Subcutaneous abdominal adipose tissue (tissue), 5 donors: ENCODE results near the gene CBARP.
A peak's percentile ranks its signal among the peaks of the same experiment; 100 is the strongest.

Source experiments
- H3K27ac ChIP-seq: one replicate; pipeline ENCODE4 v1.7.0; 2013; ENCODE audit warnings: low read depth, mild to moderate bottlenecking, inconsistent platforms, low read length, moderate library complexity
- H3K27me3 ChIP-seq, 5 donors: one replicate each; pipeline ENCODE4 v1.7.0; 2013; ENCODE audit warnings: low read length in 5 of 5, inconsistent platforms in 1 of 5; ENCODE audit not compliant: control insufficient read depth in 5 of 5, insufficient read depth in 4 of 5
- H3K36me3 ChIP-seq, 5 donors: one replicate each; pipeline ENCODE4 v1.7.0; 2013; ENCODE audit warnings: low read length in 5 of 5; ENCODE audit not compliant: control insufficient read depth in 5 of 5, insufficient read depth in 5 of 5
- H3K4me1 ChIP-seq, 5 donors: one replicate each; pipeline ENCODE4 v1.7.0; 2013; ENCODE audit warnings: low read length in 5 of 5, mild to moderate bottlenecking in 3 of 5, moderate library complexity in 1 of 5; ENCODE audit not compliant: control insufficient read depth in 5 of 5, insufficient read depth in 5 of 5
- H3K4me3 ChIP-seq, 5 donors: one replicate each; pipeline ENCODE4 v1.7.0; 2013; ENCODE audit warnings: low read length in 5 of 5, low read depth in 1 of 5
- H3K9ac ChIP-seq, 5 donors: one replicate each; pipeline ENCODE4 v1.7.0; 2013; ENCODE audit warnings: low read length in 5 of 5, mild to moderate bottlenecking in 4 of 5, moderate library complexity in 3 of 5
- H3K9me3 ChIP-seq, 5 donors: one replicate each; pipeline ENCODE4 v1.7.0; 2013; ENCODE audit warnings: low read length in 5 of 5; ENCODE audit not compliant: control insufficient read depth in 5 of 5
- donor health status: healthy.
- donor health status: healthy.
- donor health status: healthy.
- donor health status: healthy.
- donor health status: healthy.

CBARP gene

GRCh38 chr19:1269478-1270212, 31.8 kb upstream of the CBARP start:
- Histone ChIP-seq H3K27ac (peak overlapping the region; percentile 91), H3K36me3 (peaks cover 0 to 41% (median 40%) of the 10 kb centered on the region in 5 donors), H3K4me3 (peak overlapping the region; percentile 77 to 95 (median 81)), H3K9ac (peak overlapping the region; percentile 73 to 95 (median 85)), H3K4me1 (peaks cover 25 to 93% (median 86%) of the 10 kb centered on the region in 5 donors), H3K9me3 (no peaks in the 10 kb centered on the region), H3K27me3 (no peaks in the 10 kb centered on the region)

DNA sequence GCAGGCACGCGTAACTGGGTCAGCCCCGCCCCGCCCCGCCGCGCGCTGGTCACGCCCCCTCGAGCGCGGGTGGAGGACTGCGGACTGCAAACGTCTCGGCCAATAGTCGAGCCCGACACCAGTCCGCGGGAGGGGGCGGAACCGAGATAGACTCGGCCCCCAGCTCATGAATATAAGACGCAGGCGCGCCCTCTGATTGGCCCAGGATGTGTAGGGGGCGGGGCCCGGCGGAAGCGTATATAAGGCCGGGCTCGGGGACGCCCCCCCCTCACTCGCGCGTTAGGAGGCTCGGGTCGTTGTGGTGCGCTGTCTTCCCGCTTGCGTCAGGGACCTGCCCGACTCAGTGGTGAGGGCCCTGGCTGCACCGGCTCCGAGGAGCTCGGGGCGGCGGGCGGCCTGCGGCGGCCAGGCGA, 31.3 kb upstream of the CBARP start, which contains the start of gene CIRBP:
TSS of gene CIRBP (plus strand) at position 268 of the 413 bp plus-strand sequence. CDS start 1,602 bp downstream, outside the sequence.
- Histone ChIP-seq H3K9ac (peak within 1 kb of the TSS; percentile 73 to 95 (median 85)), H3K27ac (peak within 1 kb of the TSS; percentile 91), H3K27me3 (no peaks in the 10 kb centered on the region), H3K4me3 (peak within 1 kb of the TSS; percentile 77 to 95 (median 81)), H3K9me3 (no peaks in the 10 kb centered on the region), H3K36me3 (peaks cover 0 to 35% (median 34%) of the 10 kb centered on the region in 5 donors), H3K4me1 (peaks cover 25 to 87% (median 80%) of the 10 kb centered on the region in 5 donors)

GRCh38 chr19:1268226-1269064, 30.6 kb upstream of the CBARP start:
- H3K4me3 ChIP-seq, result peak overlapping the region in 4 of 5 donors; percentile 4 to 79 (median 26)

DNA sequence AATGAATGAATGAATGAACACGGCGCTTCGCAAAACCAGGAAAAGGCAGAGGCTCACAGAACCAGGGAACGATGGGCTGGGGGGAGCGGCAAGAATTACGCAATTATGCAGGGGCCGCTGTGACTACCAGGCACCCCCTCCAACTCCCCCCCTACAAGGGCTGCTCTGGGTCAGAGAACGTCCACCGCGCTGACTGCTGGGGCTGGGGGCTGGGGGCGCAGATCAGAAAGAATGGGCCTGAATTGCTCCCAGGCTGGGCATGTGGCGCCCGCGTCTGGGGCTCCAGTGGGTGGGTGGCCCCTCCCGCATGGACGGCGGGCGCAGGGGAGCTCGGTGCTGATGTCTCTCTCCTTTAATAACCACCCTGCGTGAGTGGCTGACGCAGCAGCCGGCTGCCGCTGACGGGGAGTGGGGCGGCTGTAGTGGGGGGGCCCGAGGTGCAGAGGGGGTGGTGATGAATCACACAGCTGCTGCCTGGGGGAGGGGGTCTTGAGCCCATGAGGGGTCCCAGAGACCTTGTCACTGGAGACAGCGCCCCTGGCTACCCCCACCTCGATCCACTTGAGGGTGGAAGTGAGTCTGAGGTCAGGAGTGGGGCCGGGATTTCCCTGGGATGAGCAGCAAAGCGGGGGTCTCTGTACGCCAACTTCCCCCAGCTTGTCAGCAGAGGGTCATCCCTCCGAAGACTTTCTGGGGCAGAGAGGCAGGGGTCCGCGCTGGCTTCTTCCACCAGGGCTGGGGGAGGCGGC, 29.8 kb upstream of the CBARP start:
- Histone ChIP-seq H3K27me3 (no peaks in the 10 kb centered on the region), H3K4me1 (peaks cover 19 to 75% (median 70%) of the 10 kb centered on the region in 5 donors), H3K9ac (no peak overlapping the region), H3K9me3 (no peaks in the 10 kb centered on the region), H3K4me3 (peak overlapping the region in 4 of 5 donors; percentile 25 to 63 (median 46)), H3K27ac (peak overlapping the region; percentile 91), H3K36me3 (peaks cover 0 to 21% (median 20%) of the 10 kb centered on the region in 5 donors)

More at GRCh38 chr19:1268226-1269064, 30.6 kb upstream of the CBARP start:
- no peaks in the 10 kb centered on the region for H3K27me3 ChIP-seq
- no peaks in the 10 kb centered on the region for H3K9me3 ChIP-seq
- H3K4me1 ChIP-seq, result peaks cover 25 to 81% (median 74%) of the 10 kb centered on the region in 5 donors
- peak overlapping the region; percentile 91 for H3K27ac ChIP-seq
- peaks cover 0 to 29% (median 28%) of the 10 kb centered on the region in 5 donors for H3K36me3 ChIP-seq
- H3K9ac ChIP-seq, result peak overlapping the region in 3 of 5 donors; percentile 43 to 59 (median 53)

GRCh38 chr19:1266916-1267476, 29.2 kb upstream of the CBARP start:
- H3K4me3 ChIP-seq, result peak overlapping the region in 4 of 5 donors; percentile 25 to 63 (median 46)
- H3K9me3 ChIP-seq, result no peaks in the 10 kb centered on the region
- peak overlapping the region; percentile 89 for H3K27ac ChIP-seq
- H3K36me3 ChIP-seq, result peaks cover 0 to 14% (median 14%) of the 10 kb centered on the region in 5 donors
- H3K9ac ChIP-seq, result peak overlapping the region in 1 of 5 donors; percentile 49
- H3K4me1 ChIP-seq, result peaks cover 20 to 75% (median 70%) of the 10 kb centered on the region in 5 donors
- H3K27me3 ChIP-seq, result no peaks in the 10 kb centered on the region

DNA sequence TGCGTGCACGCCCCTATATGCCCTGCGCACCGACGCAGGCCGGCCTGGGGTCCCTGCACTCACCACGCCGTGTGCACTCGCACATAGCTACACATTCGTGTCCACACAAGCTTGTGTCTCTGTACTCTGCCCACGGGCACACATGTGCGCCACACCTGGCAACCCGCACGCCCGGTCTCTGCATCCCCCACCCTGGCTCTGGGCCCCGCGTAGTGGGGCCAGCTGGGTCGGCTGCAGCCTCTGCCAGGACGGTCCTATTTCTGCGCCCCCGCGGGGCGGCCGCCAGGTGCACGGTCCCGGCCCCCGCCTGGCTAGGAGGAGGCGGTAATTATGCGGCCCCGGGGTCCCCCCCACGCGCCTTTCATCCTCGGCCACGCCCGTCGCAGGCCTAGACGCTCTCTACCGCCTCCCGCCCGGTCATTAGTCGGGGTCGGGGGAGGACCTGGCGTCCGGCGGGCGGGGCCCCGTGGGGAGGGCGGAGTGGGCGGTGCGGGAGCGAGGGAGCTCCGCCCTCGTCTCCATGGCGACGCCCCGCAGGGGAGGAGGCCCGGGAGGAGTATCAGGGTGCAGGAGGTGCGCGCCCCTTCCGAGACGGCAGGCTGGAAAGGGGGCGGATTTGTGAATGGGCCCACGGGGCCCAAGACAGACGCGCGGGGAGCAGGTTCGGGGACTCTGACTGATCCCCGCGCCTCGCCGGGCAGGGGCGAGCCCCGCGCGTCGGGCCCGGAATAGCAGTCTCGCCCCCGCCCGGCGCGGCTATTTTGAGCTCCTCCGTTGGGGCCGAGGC, 28.5 kb upstream of the CBARP start:
- H3K4me3 ChIP-seq, result peak overlapping the region in 4 of 5 donors; percentile 30 to 63 (median 49)
- peak overlapping the region in 4 of 5 donors; percentile 37 to 49 (median 40) for H3K9ac ChIP-seq

GRCh38 chr19:1265615-1266128, 27.9 kb upstream of the CBARP start:
- H3K9me3 ChIP-seq, result no peaks in the 10 kb centered on the region
- H3K27ac ChIP-seq, result peak overlapping the region; percentile 89
- no peaks in the 10 kb centered on the region for H3K27me3 ChIP-seq
- H3K36me3 ChIP-seq, result peaks cover 0 to under 1% (median under 1%) of the 10 kb centered on the region in 5 donors
- peak overlapping the region in 4 of 5 donors; percentile 37 to 49 (median 40) for H3K9ac ChIP-seq
- H3K4me3 ChIP-seq, result peak overlapping the region in 4 of 5 donors; percentile 30 to 63 (median 49)
- peaks cover 17 to 73% (median 67%) of the 10 kb centered on the region in 5 donors for H3K4me1 ChIP-seq

More for the DNA sequence above, 28.5 kb upstream of the CBARP start:
- peaks cover 0 to 7% (median 7%) of the 10 kb centered on the region in 5 donors for H3K36me3 ChIP-seq
- H3K9me3 ChIP-seq, result no peaks in the 10 kb centered on the region
- H3K27me3 ChIP-seq, result no peaks in the 10 kb centered on the region
- H3K27ac ChIP-seq, result peak overlapping the region; percentile 89
- H3K4me1 ChIP-seq, result peaks cover 23 to 75% (median 70%) of the 10 kb centered on the region in 5 donors

DNA sequence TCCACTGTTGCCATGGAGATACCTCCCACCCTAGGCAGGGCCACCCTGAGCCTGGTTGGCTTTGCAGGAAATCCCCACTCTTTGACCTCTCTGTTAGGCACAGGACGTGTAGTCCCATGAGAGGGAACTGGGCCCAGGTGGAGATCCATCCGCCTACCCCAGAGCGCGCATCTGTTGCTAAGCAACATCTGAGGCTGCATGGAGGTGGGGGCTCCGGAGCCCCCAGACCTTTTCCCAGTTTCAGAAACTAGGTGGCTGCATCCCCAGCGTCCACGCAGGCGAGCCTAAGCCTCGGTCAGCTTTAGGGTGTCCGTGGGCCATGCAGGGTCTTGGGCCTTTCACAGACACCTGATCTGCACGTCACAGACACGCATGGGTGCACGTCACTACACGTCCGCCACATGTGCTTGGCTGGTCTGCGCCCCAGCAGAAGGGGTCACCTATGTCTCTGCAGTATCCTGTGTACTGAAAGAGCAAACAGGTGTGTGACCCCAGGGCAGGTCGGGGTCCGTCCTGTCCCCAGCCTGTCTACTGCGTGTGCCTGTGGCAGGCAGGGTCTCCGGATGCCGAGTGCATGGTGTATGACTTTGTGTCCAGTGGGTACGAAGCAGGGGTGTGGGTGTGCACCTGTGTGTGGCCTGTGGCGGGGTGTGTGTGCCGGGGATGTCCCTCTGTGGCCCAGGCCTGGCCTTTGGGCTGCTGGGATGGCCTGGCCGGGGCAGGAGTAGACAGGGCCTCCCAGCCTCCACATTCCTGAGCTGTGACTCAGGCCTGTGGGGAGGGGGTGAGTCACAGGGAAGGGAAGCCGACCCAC, 27.2 kb upstream of the CBARP start:
- Histone ChIP-seq H3K9ac (peak overlapping the region in 1 of 5 donors; percentile 2), H3K4me3 (no peak overlapping the region), H3K4me1 (peaks cover 17 to 73% (median 67%) of the 10 kb centered on the region in 5 donors), H3K27ac (peak overlapping the region; percentile 79), H3K36me3 (no peaks in the 10 kb centered on the region), H3K27me3 (no peaks in the 10 kb centered on the region), H3K9me3 (no peaks in the 10 kb centered on the region)
